Lower lobe of right lung (tissue), 2 donors: ENCODE measurements around the gene JMJD1C. TPM values are rescaled to one million over a fixed set of nuclear protein-coding genes. Genes with fewer than 3 reads are reported as not detected.

Experiments
- ATAC-seq, 2 donors: fragments of 200-7000 bp; cut with Tn5 transposase; one replicate each; pipeline ENCODE4 v1.9.1; 2020 to 2022; ENCODE audit warnings: mild to moderate bottlenecking in 2 of 2, moderate library complexity in 2 of 2
- DNase-seq: peaks from one replicate; pipeline ENCODE4 v3.0.0-alpha.2; 2020
- H3K27ac ChIP-seq: fragments of 200-600 bp; one replicate; pipeline ENCODE4 v1.8.0; 2022
- H3K27me3 ChIP-seq: fragments of 200-600 bp; one replicate; pipeline ENCODE4 v1.8.0; 2022; ENCODE audit warnings: low read depth
- H3K36me3 ChIP-seq: fragments of 200-600 bp; one replicate; pipeline ENCODE4 v1.8.0; 2022; ENCODE audit warnings: mild to moderate bottlenecking
- H3K4me1 ChIP-seq: fragments of 200-600 bp; one replicate; pipeline ENCODE4 v1.8.0; 2022
- H3K4me3 ChIP-seq: fragments of 200-600 bp; one replicate; pipeline ENCODE4 v1.8.0; 2022; ENCODE audit warnings: mild to moderate bottlenecking
- H3K9me3 ChIP-seq: fragments of 200-600 bp; one replicate; pipeline ENCODE4 v1.8.0; 2022
- intact Hi-C: fragments of 100-400 bp; cut with DNase I; formaldehyde crosslinking; loops from one replicate; pipeline ENCODE4 v1.11.0; 2022
- total RNA-seq: library from RNA; stranded (reverse); fragmentation: NEBNext Ultra II Directional; extraction: Animal tissue kit (Norgen Biotek cat#: 25700); gene quantifications from one replicate; pipeline ENCODE4 v1.2.1, GENCODE V29; 2021
- TF ChIP-seq, protein P1 (sequence below): fragments of 200-600 bp; IDR thresholded peaks from one replicate; pipeline ENCODE4 v1.8.0; 2022; ENCODE audit warnings: antibody characterized with exemption, mild to moderate bottlenecking
- donor health status: DM: no; HTN: yes; CAD: no; lungs with severe emphysema.

The JMJD1C gene
- total RNA-seq, 1 donor from 2014 or later: 100.0 TPM

DNA sequence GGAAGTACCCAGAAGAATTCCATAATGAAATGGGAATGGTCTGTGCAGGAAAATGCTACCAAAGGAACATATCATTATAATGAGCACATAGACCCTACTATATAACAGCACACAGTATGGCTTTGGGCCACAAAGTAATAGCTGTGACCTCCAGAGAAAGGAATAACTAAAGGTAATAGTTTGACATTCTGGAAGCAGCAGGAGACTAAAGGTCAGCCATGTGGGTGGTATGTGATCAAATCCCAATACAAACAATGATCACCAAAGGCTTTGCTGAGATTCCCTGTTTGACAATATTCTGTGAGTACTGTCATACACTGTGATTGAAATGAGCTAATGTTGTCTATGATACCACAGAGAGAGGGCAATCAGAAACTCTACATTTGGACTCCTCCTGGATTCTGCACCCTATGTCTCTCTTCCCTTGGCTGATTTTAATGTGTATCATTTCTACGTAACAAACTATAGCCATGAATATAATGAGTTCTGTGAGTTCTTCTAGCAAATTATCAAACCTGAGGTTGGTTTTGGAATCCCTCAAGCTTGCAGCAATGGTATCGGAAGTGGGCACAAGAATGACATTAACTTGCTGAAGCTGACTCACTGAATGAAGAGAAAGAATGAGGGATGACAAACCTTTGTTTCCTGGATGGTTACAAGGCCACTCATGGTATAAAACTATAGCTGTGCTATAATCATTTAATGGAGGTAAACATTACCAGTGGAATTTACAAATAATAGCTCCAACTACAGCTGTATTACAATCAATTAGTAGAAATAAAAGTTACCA, 99.6 kb downstream of the JMJD1C start:
- intact Hi-C loops: no loop called here
- Histone ChIP-seq H3K27ac (no peak overlapping the region), H3K9me3 (no peaks in the 10 kb centered on the region), H3K27me3 (no peaks in the 10 kb centered on the region), H3K4me3 (no peak overlapping the region), H3K36me3 (no peaks in the 10 kb centered on the region), H3K4me1 (no peaks in the 10 kb centered on the region)
- TF ChIP-seq, protein P1, sequence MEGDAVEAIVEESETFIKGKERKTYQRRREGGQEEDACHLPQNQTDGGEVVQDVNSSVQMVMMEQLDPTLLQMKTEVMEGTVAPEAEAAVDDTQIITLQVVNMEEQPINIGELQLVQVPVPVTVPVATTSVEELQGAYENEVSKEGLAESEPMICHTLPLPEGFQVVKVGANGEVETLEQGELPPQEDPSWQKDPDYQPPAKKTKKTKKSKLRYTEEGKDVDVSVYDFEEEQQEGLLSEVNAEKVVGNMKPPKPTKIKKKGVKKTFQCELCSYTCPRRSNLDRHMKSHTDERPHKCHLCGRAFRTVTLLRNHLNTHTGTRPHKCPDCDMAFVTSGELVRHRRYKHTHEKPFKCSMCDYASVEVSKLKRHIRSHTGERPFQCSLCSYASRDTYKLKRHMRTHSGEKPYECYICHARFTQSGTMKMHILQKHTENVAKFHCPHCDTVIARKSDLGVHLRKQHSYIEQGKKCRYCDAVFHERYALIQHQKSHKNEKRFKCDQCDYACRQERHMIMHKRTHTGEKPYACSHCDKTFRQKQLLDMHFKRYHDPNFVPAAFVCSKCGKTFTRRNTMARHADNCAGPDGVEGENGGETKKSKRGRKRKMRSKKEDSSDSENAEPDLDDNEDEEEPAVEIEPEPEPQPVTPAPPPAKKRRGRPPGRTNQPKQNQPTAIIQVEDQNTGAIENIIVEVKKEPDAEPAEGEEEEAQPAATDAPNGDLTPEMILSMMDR: no peak
- DNase-seq (no peak), ATAC-seq (no peak)

DNA sequence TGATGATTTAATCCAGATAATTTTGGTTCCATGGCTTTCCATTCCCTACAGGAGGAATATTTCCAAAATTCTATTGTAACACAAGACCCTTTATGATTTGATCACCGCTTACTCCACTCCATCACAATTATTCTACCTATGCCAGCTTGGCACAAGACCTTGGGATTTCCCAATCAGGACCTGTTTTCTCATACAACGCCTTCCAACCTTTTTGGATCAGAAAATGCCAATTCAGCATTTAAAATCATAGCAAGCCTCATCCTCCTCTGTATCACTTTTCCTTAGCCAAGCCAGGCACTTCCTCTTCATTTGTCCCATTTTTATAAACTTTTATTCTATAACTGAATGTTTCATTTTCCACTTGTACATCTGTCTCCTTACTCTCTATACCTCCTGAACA, 100.9 kb downstream of the JMJD1C start:
- no peaks in the 10 kb centered on the region for H3K9me3 ChIP-seq
- TF ChIP-seq, protein P1: no peak
- H3K4me3 ChIP-seq: no peak overlapping the region
- no peaks in the 10 kb centered on the region for H3K27me3 ChIP-seq
- H3K27ac ChIP-seq: no peak overlapping the region
- no peak for ATAC-seq
- intact Hi-C loops: no loop called here
- H3K36me3 ChIP-seq: no peaks in the 10 kb centered on the region
- no peaks in the 10 kb centered on the region for H3K4me1 ChIP-seq
- no peak for DNase-seq

DNA sequence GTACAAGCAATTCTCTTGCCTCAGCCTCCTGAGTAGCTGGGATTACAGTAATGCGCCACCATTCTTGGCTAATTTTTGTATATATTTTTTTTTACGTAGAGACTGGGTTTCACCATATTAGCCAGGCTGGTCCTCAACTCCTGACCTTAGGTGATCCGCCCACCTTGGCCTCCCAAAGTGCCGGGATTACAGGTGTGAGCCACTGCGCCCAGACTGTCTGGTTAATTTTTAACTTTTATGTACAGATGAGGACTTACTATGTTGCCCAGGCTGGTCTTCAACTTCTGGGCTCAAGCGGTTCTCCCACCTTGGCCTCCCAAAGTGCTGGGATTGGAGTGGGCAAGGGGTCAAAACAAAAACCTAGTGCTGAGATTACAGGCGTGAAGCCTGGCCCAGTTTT, 101.8 kb downstream of the JMJD1C start:
- Histone ChIP-seq H3K27me3 (no peaks in the 10 kb centered on the region), H3K4me3 (no peak overlapping the region), H3K9me3 (no peaks in the 10 kb centered on the region), H3K4me1 (no peaks in the 10 kb centered on the region), H3K27ac (no peak overlapping the region), H3K36me3 (no peaks in the 10 kb centered on the region)
- intact Hi-C loops: no loop called here
- DNase-seq: no peak
- TF ChIP-seq, protein P1: no peak
- ATAC-seq: no peak

DNA sequence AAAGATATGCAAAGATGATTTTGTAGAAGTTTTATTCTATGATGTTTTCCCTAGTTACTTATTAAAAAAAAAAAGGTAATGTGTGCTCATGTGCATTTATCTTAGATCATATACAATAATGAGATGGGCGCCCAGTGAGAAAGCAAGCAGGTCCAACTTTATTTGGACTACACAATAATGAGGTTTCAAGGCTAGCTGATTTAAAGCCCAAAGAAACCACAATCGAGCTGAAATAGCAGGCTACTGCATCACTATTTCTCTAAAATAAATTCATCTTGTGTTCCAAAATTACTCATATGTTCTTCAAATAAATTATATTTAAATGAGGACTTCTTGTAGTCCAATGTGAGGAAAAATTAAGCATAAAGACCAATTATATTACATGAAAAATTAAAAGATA, 110.1 kb downstream of the JMJD1C start:
- no peaks in the 10 kb centered on the region for H3K9me3 ChIP-seq
- H3K36me3 ChIP-seq: no peaks in the 10 kb centered on the region
- no peaks in the 10 kb centered on the region for H3K4me1 ChIP-seq
- TF ChIP-seq, protein P1: no peak
- no peak for ATAC-seq
- intact Hi-C loops: no loop called here
- H3K27me3 ChIP-seq: no peaks in the 10 kb centered on the region
- H3K27ac ChIP-seq: no peak overlapping the region
- no peak for DNase-seq
- H3K4me3 ChIP-seq: no peak overlapping the region

DNA sequence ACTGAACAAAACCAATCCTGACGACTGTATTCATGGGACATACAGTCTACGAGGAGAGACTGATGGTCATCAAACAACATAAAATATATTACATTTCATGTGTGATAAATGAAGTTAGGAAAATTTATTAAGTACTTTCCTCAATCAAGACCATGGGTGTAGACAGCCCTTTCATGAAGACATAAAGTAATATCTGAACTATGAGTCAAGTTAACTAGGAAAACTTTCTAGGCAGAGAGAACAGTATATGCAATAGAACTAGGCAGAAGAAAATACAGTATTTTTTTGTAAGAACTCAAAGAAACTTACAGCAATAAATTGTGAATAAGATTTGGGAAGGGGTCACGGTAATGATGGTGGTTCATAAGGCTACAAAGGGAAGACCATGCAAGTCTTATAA, 112.8 kb downstream of the JMJD1C start:
- Histone ChIP-seq H3K4me1 (no peaks in the 10 kb centered on the region), H3K9me3 (no peaks in the 10 kb centered on the region), H3K36me3 (no peaks in the 10 kb centered on the region), H3K27me3 (no peaks in the 10 kb centered on the region), H3K4me3 (no peak overlapping the region), H3K27ac (no peak overlapping the region)
- intact Hi-C loops: no loop called here
- ATAC-seq (no peak), DNase-seq (no peak)
- TF ChIP-seq, protein P1: no peak
